Left renal cortex interstitium (tissue), 4 donors: ENCODE results near the gene NT5DC2. TPM values are rescaled to one million over a fixed set of nuclear protein-coding genes. Genes with fewer than 3 reads are reported as not detected.

Source experiments
- DNase-seq, 4 donors: peaks; one replicate each; pipeline ENCODE4 v3.0.0-alpha.2; 2013; ENCODE audit warnings: low read depth in 4 of 4, low spot score in 2 of 4, missing footprints in 1 of 4
- polyA plus RNA-seq, 4 donors: library from polyadenylated mRNA; unstranded; fragments of 120-200 nt; gene quantifications; one replicate each; pipeline ENCODE4 v1.2.1, GENCODE V29; 2013; ENCODE audit not compliant: insufficient read length in 4 of 4

NT5DC2 gene
- polyA plus RNA-seq, 4 donors = 137 to 189 (median 145) TPM

- no peak for DNase-seq
These were observed 7.7 kb downstream of the NT5DC2 start for GRCh38 chr3:52525680-52526561.

- no peak for DNase-seq
These were observed 8.6 kb downstream of the NT5DC2 start for GRCh38 chr3:52524752-52525679.

GRCh38 chr3:52524258-52524751, 9.4 kb downstream of the NT5DC2 start:
- DNase-seq = no peak

GRCh38 chr3:52523386-52524257, 10.0 kb downstream of the NT5DC2 start:
- no peak for DNase-seq

- no peak for DNase-seq
These were observed 10.9 kb downstream of the NT5DC2 start for GRCh38 chr3:52522651-52523251.

- no peak for DNase-seq
These were observed 11.6 kb downstream of the NT5DC2 start for GRCh38 chr3:52521881-52522650.

- no peak for DNase-seq
These were observed 12.2 kb downstream of the NT5DC2 start for GRCh38 chr3:52521488-52521824.

- no peak for DNase-seq
These were observed 12.8 kb downstream of the NT5DC2 start for GRCh38 chr3:52520716-52521487.

GRCh38 chr3:52520141-52520667, 13.5 kb downstream of the NT5DC2 start:
- no peak for DNase-seq

GRCh38 chr3:52519445-52520140, 14.1 kb downstream of the NT5DC2 start:
- DNase-seq = no peak

GRCh38 chr3:52518723-52519444, 14.8 kb downstream of the NT5DC2 start:
- DNase-seq = no peak

GRCh38 chr3:52517796-52518722, 15.6 kb downstream of the NT5DC2 start:
- DNase-seq = no peak

GRCh38 chr3:52516509-52517195, 17.0 kb downstream of the NT5DC2 start:
- no peak for DNase-seq

GRCh38 chr3:52515192-52515591, 18.5 kb downstream of the NT5DC2 start:
- no peak for DNase-seq

- DNase-seq = no peak
These were observed 19.1 kb downstream of the NT5DC2 start for GRCh38 chr3:52514576-52514975.
